ENCODE data around the gene DHRS1. TPM values are rescaled to one million over a fixed set of nuclear protein-coding genes. Genes with fewer than 3 reads are reported as not detected.

Gene DHRS1
- total RNA-seq, 1 donor from 2014 or later: 10.6 TPM

- DNase-seq: no peak
These were observed 18.7 kb downstream of the DHRS1 start for GRCh38 chr14:24280797-24281460.

DNA sequence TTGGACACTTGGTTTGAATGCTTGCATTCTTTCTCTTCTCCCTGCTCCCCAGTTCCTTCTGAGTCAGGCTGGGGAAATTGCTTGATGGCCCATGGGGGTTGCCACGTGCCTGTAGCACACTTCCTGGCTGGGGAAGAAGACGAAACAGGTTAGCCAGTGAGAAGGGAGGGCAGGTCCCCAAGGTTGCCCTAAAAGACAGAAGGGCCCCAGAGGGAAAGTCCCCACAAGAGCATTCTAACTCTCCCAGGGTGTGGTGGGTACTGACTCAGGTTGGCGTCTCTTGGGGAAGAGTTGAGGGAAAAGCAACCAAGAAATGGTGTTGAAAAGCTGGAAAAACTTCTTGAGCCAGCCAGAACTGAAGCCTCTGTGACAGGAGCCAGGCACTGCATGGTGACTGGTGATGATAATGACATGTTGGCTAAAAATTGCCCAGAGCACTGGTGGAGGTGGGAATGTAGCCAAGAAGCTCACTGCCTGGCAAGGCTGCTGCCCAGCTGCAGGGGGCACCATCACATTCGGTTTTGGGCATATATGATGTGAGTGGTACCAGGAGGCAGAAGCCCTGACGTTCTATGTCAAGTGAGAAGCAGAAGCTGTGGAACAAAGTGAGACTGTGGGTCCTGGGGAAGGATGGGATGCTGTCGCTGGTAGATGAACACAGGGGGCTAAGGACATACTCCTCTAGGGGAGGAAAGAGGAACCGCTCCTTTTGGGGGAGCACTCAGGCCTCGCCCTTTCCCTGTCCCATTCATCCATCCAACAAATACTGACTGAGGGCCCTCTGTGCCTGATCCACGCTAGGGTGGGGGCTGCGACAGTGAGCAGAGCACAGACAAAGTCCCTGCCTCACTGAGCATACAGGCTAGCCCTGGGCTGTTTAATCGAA lies 20.0 kb downstream of the DHRS1 start:
- DNase-seq: peak; percentile 33

GRCh38 chr14:24278424-24278823 lies 21.2 kb downstream of the DHRS1 start:
- no peak for DNase-seq

GRCh38 chr14:24277606-24278321 lies 21.8 kb downstream of the DHRS1 start:
- no peak for DNase-seq

DNA sequence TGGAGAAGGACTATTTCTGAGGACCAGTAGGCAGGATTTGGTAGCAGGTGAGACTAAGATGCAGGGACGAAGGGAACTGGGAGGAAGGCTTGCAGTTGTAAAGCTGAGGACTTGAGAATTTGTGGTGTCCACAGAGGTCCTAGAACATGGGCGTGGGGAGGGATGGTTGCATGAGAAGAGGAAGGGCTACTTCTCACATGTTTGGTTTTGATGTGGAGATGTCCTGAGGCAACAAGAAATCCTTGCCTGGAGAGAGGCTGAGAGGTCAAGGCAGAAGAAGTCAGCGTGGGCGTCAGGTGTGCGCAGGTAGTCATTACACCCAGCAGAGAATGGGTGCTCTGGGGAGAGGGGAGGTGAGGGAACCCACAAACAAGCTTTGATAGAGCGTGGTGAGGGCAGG lies 22.5 kb downstream of the DHRS1 start:
- DNase-seq: no peak

DNA sequence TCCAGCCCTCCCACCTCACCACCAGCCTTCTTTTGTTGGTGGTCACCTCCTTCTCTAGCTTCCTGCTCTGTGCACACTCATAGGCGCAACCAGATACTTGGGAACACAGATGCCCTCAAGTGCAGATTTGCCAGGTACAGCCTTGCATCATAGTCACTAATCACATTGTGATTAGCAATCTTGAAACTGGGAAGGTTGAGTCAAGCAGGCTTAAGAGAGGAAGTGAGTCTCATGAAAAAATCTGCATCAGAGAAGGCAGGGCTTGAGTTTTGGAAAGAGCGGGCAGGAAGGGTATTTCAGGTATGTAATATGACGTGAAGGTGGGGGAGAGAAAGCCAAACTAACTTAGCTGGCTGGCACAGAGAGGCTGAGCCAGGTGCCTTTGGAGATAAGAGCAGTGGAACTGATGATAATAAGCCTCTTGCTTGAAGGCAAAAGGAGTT lies 25.5 kb downstream of the DHRS1 start:
- DNase-seq: no peak

- DNase-seq: peak; percentile 15
These were observed 26.1 kb downstream of the DHRS1 start for GRCh38 chr14:24273422-24273998.

GRCh38 chr14:24272467-24272866 lies 27.1 kb downstream of the DHRS1 start:
- DNase-seq: no peak

- no peak for DNase-seq
These were observed 27.7 kb downstream of the DHRS1 start for GRCh38 chr14:24271834-24272263.

DNA sequence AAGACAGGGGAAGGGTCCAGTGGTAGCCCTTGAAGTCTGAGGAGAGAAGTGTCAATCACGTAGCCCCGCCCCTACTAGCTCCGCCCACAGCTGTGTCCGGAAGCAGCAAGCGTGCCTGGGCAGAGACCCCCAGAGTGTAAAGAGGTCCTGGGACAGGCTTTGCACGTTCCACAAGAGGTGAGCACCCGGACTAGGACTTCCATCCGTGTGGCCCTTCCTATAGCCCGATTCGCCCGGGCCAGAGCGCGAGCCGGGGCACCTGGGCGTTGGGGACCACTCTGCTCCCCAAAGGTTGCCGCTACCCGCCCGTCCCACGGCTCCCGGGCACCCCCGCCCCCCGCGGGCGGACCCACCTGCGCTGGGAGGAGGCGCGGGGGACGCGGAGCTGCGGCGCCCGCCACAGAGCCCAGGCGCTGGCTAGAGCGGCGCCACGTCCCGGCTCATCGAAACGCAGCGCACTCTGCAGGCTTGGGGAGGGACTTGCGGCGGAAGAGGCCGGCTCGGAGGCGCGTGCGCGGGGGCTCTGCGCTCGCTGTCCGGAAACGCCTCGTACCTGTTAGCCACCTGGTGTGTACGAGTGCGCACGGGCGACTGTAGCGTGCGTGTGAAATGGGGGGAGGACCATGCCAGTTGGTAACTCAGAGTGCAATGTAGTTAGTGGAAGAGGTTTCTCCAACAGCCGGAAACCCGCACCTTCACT lies 28.3 kb downstream of the DHRS1 start, which contains the start of gene RABGGTA:
RABGGTA (minus strand) TSS at position 464 of the 700 bp plus-strand sequence. CDS start 482 bp downstream, outside the sequence.
- peak; percentile 93 for DNase-seq

DNA sequence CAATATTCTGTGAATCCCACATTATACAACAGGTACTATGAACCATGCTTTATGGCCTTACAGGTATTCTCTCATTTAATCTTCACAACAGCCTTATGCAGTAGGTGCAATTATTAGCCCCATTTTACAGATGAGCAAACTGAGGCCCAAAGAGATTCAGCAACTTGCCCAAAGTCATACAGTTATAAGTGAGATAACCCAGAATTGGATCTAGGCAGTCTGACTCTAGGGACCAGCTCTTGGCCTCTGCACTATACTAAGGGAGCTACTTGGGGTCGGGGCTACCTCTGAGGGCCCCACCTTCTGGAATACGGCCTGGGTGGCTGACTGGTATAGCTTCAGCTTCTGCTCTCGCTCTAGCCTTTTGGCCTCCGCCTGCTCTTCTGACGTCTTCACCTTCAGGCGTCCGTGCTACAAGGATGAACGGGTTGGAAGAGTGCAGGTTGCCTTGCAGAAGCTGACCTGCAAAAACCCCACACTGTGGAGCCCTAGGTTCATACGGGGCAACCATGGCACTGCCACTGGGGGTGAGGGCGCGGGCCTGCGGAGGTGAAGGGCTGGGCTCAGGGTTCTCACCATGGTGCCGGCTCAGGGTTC lies 28.9 kb downstream of the DHRS1 start:
- DNase-seq: no peak

DNA sequence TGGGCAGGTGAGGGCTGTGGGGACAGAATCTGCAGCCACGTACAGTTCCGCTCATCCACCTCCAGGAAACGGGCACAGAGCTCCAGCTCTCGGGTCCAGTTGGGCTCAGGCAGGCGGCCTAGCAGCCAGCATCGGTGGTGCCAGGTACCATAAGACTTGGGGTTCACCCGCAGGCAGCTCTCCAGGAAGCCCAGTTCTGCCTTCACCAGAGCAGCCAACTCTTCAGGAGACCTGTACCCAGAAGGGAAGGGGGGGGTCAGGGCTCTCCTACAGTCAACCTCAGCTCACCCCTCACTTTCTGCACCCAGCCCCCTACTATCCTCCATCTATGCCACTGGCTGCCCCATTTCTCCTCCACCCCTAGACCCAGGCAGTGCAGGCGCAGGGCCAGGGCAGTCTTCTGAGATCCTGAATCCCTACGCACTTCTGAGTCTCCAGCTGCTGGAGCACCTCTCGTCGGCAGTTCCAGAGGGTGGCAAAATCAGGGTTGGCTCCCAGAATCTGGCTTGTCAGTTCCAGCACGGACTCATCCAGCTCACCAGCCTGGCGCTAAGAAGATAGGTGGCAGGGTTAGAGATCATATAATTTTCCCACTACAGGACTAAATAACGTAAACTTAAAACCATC lies 29.6 kb downstream of the DHRS1 start:
- no peak for DNase-seq

- DNase-seq: no peak
These were observed 30.2 kb downstream of the DHRS1 start for GRCh38 chr14:24269368-24269767.

GRCh38 chr14:24268225-24268624 lies 31.4 kb downstream of the DHRS1 start:
- no peak for DNase-seq

- no peak for DNase-seq
These were observed 32.1 kb downstream of the DHRS1 start for GRCh38 chr14:24267516-24267915.

DNA sequence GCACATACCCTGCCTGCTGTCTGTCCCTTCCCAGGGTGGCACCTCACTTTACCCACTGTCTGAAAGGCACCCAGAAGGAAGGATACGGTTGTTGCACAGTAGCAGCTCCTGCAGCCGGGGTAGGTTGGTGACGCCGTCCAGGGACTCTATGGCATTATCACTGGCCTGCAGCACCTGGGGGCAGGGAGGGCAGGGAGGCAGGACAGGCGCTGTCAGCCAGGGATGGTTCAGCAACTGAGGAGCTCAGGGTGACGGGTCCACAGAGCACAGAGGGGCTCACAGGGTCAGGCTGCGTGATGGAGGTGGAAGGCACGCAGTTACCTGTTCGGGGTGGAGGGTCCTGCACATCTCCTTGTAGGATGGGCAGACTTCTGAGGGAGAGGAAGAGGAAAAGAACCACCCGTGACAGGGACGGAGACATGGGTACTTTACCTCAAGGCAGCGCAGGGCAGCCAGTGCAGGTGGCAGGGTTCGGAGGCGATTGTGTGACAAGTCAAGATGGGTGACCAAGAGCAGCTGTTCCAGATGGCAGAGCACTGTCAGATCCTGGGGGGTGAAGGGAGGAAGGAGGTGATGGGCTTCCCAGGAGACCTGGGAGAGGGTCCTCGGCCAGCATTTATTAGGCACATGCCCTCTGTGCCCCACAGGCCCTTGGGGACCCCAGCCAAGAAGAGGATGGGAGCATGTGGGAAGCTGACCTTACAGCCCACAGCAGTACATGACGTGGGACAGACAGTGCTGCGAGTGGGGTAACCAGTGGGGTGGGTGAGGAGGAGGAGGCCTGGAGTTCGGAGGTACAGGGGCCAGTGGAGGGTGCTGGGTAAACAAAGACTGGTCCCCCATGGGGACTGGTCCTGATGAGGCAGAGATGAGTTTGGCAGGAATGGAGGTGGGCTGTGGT lies 33.0 kb downstream of the DHRS1 start:
- no peak for DNase-seq

- DNase-seq: no peak
These were observed 35.3 kb downstream of the DHRS1 start for GRCh38 chr14:24264298-24264697.

DNA sequence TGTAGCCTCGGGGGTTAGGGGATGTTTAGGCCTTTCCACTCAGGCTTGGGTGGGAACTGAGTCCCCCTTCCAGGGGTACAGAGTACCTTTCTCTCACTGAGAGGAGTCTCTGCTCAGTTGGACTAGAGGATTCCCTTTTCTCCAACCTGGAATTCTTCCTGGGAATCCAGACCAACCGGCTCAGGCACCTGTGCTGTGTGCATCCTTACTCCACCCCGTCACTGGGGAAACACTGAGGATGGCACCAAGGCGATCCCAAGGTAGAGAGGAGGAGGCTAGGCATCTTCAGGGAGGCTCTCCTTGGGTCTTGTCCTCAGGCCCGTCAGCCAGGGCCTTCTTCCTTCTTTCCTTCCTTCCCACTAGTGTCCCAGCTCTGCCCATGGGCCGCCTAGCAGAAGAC lies 35.7 kb downstream of the DHRS1 start:
- no peak for DNase-seq

GRCh38 chr14:24262821-24263733 lies 36.5 kb downstream of the DHRS1 start, which contains the start of gene TGM1:
Gene TGM1, minus strand, starts transcription at chr14:24263177. Its CDS starts 825 bp downstream, at chr14:24262352.
- DNase-seq: no peak

Data from dermis blood vessel endothelial cell (primary cell).